OCI-LY7 (cell line): ENCODE measurements around the gene BICD1.

Experiments
- CTCF ChIP-seq: fragments of 200-600 bp; sonication (generic); conservative IDR thresholded peaks from 2 replicates; pipeline ENCODE4 v1.5.1; 2014; ENCODE audit warnings: mild to moderate bottlenecking, antibody characterized with exemption, low read length, moderate library complexity, mixed read lengths
- EZH2phosphoT487 ChIP-seq: fragments of 200-600 bp; sonication (generic); IDR thresholded peaks from 2 replicates; pipeline ENCODE4 v1.6.1; 2018; ENCODE audit warnings: low read depth, borderline replicate concordance, mild to moderate bottlenecking, mixed run types, antibody characterized with exemption, low read length, moderate library complexity, mixed read lengths

- no peak for TF ChIP-seq CTCF
- TF ChIP-seq EZH2phosphoT487 = no peak
These were observed 91.9 kb downstream of the BICD1 start for GRCh38 chr12:32198555-32198954.
